NCI-H446 (cell line): ENCODE measurements around the gene SEMA4G.
A peak's percentile ranks its signal among the peaks of the same experiment; 100 is the strongest.
"Not testable (repeated sequence)": the region's sequence is repeated elsewhere in the genome, so short reads cannot be mapped to it uniquely, and the experiment has no call there.

Source experiments
- DNase-seq, 2 experiments: peaks; one replicate each; lab custom pipeline; 2025; lab: John Stamatoyannopoulos, UW

The SEMA4G gene

GRCh38 chr10:100970914-100971811, 1.9 kb downstream of the SEMA4G start:
- DNase-seq = no peak

GRCh38 chr10:100972115-100972903, 3.0 kb downstream of the SEMA4G start:
- no peak for DNase-seq

- no peak for DNase-seq
These were observed 3.7 kb downstream of the SEMA4G start for GRCh38 chr10:100972904-100973535.

- DNase-seq = not testable (repeated sequence)
These were observed 6.1 kb downstream of the SEMA4G start for GRCh38 chr10:100975397-100975796.

GRCh38 chr10:100976906-100977305, 7.6 kb downstream of the SEMA4G start:
- DNase-seq = no peak

- DNase-seq = no peak
These were observed 8.1 kb downstream of the SEMA4G start for GRCh38 chr10:100977436-100977835.

- DNase-seq = no peak
These were observed 9.0 kb downstream of the SEMA4G start for GRCh38 chr10:100978121-100978900.

- no peak for DNase-seq
These were observed 9.5 kb downstream of the SEMA4G start for GRCh38 chr10:100978901-100979195.

- no peak for DNase-seq
These were observed 10.5 kb downstream of the SEMA4G start for GRCh38 chr10:100979791-100980272.

GRCh38 chr10:100980311-100980710, 11.0 kb downstream of the SEMA4G start:
- no peak for DNase-seq

- no peak for DNase-seq
These were observed 11.4 kb downstream of the SEMA4G start for GRCh38 chr10:100980711-100981110.

- DNase-seq = no peak
These were observed 12.0 kb downstream of the SEMA4G start for GRCh38 chr10:100981178-100981772.

GRCh38 chr10:100982916-100983830, 13.9 kb downstream of the SEMA4G start:
- DNase-seq = no peak

- DNase-seq = no peak
These were observed 14.8 kb downstream of the SEMA4G start for GRCh38 chr10:100983868-100984671.

GRCh38 chr10:100984672-100985177, 15.4 kb downstream of the SEMA4G start:
- no peak for DNase-seq

- no peak for DNase-seq
These were observed 16.0 kb downstream of the SEMA4G start for GRCh38 chr10:100985336-100985735.

- no peak for DNase-seq
These were observed 17.3 kb downstream of the SEMA4G start for GRCh38 chr10:100986623-100986951.

GRCh38 chr10:100986952-100987684, 17.8 kb downstream of the SEMA4G start, which contains the start of the genes MRPL43 and TWNK:
MRPL43 (minus strand) TSS chr10:100987497; CDS start chr10:100987443, 54 bp downstream.
TWNK (plus strand) TSS chr10:100987543; CDS start chr10:100988211, 668 bp downstream.
- DNase-seq = peak; percentile 44 to 69
